Limb (tissue), 2 donors: ENCODE measurements around the gene GPT2.

ENCODE experiments used
- DNase-seq, 2 donors: peaks; one replicate each; pipeline ENCODE4 v3.0.0-alpha.2; 2016; ENCODE audit errors: extremely low spot score in 2 of 2

Gene GPT2, protein sequence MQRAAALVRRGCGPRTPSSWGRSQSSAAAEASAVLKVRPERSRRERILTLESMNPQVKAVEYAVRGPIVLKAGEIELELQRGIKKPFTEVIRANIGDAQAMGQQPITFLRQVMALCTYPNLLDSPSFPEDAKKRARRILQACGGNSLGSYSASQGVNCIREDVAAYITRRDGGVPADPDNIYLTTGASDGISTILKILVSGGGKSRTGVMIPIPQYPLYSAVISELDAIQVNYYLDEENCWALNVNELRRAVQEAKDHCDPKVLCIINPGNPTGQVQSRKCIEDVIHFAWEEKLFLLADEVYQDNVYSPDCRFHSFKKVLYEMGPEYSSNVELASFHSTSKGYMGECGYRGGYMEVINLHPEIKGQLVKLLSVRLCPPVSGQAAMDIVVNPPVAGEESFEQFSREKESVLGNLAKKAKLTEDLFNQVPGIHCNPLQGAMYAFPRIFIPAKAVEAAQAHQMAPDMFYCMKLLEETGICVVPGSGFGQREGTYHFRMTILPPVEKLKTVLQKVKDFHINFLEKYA

DNA sequence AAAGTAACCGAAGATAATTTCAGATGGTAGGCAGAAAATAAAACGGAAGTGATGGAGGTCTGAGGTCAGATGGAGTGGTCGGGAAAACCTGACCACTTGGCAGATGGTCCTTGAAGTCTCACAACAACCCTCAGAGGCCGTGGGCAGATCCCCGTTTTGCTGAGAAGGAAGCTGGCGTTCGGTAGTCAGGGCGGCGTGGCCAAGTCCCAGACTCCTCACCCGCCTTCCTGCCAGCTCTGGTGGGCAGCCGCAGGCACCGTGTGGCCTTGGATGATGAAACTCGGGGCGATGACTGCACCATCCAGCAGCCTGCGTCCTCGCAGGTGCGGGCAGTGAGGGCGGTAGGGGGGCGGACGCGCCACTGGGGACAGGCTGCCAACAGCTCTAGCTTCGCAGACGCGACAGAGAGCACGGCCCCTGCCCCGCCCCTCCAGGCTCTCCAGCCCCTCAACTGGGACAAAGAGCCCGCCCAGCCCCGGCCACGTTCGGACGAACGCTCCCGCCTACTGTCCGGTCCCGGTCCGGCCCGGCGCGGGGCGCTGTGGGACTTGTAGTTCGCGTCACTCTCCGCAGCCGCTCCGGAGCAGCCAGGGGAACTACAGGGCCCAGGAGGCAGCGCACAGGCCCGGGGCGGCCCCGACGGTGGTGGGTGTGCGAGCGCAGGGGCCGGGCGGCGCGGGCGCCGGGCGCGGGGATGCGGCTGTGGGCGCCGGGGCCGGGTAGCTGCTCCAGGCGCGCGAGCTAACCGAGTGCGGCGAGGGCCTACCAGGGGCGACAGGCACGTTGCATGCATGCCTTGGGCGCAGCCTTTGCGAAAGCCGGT, at the start of gene GPT2:
TSS of gene GPT2 (plus strand) at position 673 of the 823 bp plus-strand sequence. CDS start 354 bp downstream, outside the sequence.
- peak; percentile 91 to 95 for DNase-seq

DNA sequence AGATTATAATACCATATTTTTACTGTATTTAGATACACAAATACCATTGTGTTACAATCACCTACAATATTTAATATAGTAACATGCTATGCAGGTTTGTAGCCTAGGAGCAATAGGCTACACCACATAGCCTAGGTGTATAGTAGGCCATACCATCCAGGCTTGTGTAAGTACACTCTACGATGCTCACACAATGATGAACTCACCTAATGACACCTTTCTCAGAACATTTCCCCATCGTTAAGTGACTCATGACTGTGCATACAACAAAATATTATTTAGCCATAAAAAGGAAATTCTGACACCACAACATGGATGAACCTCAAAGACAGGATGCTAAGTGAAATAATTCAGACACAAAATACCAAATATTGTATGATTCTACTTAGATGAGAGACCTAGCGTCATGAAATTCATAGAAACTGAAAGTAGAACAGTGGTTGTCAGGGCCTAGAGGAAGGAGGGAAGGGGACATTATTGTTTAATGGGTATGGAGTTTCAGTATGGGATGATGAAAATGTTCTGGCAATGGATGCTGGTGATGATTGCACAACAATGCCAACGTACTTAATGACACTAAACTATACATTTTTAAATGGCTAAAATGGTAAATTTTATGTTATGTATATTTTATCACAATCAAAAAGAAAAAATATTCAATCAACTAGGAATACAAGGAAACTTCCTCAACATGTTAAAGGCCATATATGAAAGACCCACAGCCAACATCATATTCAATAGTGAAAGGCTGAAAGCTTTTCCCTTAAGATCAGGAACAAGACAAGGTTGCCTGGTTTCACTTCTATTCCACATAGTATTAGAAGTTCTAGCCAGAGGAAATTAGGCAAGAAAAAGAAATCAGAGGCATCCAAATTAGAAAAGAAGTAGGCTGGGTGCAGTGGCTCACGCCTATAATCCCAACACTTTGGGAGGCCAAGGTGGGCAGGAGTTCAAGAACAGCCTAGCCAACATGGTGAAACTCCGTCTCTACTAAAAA, 47.3 kb upstream of the GPT2 start:
- DNase-seq, result no peak

DNA sequence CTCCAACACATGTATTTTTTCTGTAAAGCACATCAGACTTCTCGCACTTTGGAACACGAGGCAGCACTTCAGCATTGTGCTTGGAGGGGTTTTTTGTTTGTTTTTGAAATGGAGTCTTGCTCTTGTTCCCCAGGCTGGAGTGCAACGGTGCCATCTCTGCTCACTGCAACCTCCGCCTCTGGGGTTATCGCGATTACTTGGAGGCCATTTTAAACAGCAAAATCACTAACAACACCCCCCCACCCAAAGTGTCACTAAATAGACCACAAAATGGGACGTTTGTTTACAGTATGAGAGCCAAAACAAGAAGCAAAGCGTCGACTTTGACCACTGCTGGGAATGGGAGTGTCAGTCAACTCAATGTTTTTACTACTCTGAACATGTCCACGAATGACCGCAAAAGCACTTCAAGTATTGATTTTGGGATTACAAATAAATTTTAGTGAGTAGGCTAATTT, 44.1 kb upstream of the GPT2 start:
- no peak for DNase-seq

DNA sequence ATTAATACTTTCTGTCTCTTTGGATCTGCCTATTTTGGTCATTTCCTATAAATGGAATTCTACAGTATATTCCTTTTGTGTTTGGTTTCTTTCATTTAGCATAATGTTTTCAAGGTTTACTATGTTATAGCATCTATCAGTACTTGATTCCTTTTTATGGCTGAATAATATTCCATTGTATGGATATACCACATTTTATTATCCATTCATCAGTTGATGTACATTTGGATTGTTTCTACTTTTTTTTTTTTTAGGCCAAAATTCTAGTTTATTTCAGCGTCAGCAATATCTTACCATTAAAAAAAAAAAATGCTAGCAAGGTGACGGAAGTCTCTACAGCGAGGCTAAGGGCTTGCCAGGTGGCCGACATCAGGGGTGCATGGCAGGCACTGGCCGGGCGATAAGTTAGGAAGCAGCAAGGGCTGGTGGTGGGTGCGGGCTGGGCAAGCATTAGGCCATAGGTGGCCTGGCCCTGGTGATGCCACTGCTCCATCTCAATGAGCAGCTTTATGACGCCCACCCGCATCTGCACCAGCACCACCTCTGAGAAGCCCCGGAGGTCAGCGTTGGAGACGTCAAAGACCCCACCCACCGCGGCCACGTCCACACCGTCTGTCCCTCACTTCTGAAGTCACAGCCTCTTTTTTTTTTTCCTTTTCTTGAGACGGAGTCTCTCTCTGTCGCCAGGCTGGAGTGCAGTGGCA, 41.8 kb upstream of the GPT2 start:
- no peak for DNase-seq

DNA sequence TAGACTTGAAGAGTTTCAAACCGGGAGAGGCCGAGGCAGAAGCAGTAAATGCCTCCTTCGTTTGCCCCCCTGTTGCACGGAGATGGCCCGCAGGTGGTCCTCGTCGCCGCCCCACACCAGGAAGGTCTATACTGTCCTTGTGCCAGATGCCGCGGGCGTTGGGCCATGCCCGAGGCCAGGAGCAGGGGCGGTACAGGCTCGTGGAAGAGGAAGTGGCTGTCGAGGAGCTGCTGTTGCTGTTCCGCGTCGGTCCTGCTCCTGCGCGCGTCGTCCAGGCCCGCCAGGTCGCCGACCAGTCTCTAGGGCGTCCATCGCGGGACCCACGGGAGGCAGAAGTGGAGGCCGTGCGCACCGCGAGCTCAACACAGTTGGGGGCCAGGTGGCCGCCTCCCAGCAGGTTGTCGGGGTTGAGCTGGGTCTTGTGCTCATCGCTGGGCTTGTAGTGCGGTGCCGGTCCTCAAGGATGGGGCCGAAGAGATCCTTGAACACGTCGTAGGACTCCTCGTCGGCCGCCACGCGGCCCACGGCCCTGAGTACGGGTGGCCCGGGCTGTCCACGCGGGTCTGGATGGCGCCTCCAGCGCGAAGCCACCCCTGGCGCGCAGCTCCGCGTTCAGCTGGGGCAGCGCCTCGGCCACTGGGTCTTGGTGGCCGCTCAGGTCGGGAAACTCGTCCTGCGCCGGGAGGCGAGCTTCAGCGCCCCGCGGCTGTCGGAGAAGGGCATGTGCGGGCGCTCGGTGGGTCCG, 40.1 kb upstream of the GPT2 start:
- no peak for DNase-seq

DNA sequence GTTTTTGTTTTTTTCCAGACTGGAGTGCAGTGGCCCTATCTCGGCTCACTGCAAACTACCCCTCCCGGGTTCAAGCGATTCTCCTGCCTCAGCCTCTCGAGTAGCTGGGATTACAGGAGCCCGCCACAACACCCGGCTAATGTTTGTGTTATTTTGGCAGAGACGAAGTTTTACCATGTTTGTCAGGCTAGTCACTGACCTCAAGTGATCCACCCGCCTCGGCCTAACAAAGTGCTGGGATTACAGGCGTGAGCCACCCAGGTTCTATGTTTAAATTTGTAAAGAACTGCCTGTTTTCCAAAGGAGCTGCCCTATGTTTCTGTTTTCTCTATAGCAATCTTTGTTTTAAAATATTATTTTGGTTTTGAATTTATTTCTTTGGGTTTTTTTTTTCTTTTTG, 39.4 kb upstream of the GPT2 start:
- DNase-seq, result no peak

DNA sequence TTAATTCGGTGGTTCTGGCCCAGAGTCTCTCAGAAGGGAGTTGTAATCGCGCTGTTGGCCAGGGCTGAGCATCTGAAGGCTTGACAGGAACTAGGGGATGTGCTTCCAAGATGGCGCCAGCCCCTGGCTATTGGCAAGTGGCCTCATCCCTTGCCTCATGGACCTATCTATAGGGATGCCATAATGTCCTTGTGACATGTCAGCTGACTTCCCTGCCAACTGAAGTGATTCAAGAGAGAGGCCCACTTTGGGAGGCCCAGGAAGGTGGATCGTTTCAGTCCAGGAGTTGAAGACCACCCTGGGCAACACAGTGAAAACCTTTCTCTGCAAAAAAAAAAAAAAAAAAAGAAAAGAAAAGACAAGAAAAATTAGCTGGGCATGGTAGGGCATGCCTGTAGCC, 38.2 kb upstream of the GPT2 start:
- DNase-seq, result no peak

DNA sequence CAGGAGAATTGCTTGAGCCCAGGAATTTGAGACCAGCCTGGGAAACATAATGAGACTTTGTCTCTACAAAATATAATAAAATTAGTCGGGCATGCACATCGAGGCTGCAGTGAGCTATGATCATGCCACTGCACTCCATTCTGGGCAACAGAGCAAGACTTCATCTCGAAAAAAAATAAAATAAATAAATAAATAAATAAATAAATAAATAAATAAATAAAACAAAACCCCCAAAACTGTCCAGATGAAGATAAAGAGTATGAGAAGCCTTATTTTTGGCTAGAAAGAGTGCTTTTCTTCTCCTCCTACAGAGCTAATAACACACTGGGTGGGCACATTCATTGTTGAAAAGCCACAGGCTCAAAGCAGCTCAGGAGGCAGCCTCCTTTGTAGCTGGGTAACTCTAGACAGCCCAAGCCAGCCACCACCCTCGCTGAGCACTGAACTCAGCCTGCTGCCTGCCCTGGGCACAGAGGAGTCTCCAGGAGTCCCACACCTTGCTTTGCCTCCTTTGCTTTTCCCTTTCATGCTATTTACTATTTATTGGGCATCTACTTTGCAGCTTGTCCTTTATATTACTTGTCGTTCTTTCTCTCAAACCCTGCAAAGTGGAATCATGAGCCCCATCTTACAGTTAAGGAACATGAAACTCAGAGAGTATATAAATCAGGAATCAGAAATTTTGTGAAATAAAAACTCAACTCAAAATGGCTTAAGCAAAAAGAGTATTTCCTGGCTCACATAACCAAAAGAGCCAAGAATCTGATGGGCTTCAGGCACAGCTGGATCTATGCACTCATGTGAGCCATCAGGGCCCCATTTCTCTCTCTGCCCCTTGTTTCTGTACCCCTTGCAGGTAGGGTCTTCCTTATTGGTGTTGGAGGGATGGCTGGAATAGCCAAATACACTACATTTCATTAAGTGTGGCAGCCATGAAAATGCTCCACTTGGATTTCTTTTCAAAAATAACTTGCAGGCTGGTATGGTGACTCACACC, 35.1 kb upstream of the GPT2 start:
- no peak for DNase-seq

DNA sequence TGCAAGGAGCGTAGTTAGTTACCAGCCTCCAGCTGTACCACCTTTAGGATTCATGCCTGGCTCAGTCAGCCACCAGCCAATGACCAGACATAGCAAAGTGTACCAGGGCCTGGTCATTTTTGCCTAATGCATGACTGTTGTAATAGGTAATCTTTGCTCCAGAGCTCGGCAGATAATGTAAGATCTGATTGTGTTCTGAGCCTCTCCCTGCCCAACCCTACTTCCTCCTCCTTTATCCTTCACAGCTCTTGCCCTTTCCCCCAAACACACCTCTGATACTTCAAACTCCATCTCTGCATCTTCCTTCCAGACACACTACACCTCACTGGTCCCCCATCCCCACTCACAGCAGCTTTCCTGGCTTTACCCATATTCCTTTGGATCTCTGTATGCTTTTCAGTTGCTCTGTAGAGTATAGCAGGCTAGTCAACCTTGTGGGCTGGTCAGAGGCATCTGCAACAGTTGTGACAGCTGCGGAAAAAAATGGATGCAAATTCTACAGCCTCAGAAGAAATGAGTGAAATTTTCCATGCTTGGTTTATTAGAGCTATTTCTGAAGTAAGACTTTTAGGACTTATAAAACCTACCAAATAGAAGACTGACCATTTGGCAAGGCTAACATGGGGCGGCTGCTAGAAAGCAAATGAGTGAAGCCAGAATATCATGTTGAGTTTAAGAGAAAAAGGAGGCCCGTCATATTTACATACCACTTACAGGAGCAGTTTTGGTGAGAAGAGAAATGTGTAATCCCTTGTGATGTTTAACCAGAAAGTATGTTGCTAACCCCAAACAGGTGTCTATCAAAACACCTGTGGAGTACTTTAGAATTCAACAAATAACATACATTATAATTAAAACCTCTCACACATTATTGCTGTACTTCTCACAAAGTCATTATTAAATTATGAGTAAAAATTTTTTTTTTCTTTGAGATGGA, 33.3 kb upstream of the GPT2 start:
- no peak for DNase-seq

DNA sequence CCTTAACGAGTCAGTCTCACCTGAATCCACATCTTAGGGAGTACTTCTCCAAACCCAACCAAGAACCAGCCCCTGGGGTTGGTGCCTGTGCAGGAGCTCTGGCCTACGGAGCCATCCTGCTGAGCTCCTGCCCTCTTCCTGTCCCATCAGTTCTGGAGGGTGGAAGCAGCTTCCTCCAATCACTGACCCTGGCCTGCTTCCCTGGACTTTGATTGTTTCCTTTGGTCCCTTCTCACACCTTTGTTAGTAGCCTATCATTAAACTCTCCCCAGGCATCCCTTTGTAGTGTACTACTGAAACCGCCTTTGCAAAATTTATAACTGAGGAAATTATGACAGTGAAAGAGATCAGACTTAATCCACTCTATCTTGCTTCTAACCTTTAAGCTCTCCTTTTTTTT, 32.0 kb upstream of the GPT2 start:
- no peak for DNase-seq

DNA sequence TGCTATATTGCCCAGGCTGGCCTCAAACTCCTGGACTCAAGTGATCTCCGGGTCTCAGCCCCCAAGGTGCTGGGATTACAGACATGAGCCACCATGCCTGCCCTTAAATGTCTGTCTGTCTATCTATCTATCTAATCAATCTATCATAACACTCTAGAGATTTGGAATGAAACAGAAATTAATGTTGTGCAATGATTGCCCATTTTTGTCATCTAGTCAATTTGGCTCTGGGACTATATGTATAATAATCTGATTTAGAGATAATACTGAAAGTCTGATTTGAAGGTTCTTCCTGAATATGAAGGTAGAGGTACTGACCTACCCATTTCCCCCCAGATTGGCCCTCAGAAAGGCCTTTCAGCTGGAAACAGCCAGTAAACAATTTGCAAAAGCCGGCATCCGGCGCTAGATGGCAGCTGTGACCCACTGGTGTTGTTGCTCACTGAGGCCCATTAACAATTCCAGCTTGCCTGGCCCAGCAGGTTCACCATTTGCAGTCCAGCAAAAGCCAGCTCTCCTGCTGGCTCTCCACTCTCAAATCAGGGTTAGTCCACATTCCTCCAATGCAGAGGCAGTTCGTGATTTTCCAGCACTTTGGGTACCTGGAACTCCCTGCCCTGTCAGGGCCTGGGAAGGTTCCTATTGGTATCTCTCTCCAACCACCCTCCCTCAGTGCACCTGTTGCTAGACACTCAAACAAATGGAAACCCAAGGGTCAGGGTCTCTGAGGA, 30.3 kb upstream of the GPT2 start:
- peak; percentile 61 to 87 for DNase-seq

DNA sequence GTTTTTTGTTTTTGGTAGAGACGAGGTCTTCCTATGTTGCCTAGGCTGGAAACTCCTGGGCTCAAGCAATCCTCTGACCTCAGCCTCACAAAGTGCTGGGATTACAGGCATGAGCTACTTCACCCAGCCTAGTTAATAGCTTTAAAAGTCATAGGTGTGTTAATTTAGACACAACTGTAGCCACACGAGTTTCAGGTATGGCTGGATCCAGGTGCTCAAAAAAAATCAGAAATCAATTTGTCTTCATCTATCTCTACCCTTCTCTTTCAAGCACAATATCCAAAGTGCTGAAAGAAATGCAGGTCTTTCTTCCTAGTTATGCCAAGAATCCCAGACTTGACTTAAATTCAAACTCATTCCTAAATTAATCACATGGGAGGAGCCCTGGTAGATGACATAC, 29.3 kb upstream of the GPT2 start:
- no peak for DNase-seq

DNA sequence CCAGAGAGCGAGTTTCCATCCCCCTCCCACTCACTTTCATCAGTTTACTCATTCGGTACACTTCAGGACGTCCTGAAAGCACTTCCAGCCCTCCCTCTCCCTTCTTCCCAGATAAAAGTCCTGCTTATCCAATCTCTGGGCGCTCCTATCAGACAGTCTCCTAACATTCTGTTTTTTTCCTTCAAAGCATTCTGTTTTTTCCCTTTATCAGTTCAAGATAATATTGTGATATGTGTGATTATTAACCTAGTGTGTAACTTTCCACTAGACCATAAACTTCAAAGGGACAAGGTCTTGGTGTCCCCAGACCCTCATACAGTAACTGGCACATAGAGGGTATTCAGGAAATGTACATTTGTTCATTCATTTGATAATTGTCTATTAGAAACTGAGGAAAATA, 28.8 kb upstream of the GPT2 start:
- DNase-seq, result no peak

DNA sequence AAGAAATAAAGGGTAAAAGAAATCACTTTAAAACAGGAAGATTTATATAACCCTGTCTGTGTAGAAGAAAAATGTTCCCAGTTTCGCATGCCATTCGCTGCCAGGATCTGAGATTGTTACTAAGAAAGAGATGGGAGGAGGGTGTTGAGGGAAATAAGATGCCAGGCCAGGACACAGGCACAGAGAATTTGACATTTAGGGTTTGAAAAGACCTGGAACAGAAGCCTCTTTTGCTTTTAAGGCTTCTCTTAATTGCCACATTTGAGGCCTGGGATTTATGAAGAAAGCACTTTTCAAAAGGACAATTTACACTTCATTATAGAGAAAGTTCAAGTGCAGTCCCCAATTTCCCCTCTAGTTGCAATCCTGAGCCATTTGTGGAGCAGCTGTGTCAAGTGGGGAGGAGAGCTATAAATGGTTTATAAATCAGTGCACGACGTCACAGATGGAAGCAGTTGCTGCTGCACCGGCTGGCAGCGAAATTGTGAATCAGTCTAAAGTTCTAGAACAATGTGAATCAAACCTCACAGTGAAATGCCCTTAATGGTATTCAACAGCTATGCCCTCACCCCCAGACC, 26.7 kb upstream of the GPT2 start:
- DNase-seq, result peak; percentile 47 to 79

DNA sequence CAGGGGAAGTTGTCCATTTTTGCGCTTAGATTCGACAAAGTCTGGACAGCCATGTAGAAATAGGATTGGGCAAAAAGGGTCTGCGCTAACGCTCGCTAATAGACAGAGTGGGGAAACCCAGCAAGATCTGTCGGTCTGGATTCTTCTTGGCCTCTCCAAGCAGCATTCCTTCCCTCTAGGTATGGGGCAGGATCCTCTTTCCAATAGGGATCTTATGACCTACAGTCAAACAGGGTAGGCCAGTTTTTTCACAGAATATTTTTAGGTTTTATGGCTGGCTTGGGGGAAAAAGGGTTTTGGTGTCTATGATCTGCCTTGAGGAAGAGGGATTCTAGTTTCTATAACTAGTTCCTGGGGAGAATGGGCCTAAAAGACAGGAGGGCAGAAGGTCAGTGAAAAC, 26.0 kb upstream of the GPT2 start:
- no peak for DNase-seq

DNA sequence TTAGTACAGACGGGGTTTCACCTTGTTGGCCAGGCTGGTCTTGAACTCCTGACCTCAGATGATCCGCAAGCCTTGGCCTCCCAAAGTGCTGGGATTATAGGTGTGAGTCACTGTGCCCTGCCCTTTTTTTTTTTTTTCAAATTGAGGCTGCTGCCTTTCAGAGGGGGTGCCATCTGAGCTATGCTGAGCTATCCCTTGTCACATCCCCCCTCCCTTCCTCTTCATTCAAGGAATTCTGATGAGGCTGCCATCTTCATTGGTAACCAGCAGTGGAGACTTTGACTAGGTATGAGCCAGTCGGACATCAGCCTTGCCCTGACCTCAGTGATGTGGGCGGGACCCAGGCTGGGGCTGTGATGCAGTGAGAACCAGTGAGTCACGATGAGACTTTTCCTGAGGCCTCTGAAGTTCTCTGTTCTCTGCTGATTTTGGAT, 24.4 kb upstream of the GPT2 start:
- DNase-seq, result no peak
